Heart left ventricle (tissue), 16 donors: ENCODE measurements around the gene RASD2. TPM values are rescaled to one million over a fixed set of nuclear protein-coding genes. Genes with fewer than 3 reads are reported as not detected.

ENCODE experiments used
- ATAC-seq, 4 donors: fragments of 200-7000 bp; cut with Tn5 transposase; one replicate each; pipeline ENCODE4 v1.9.1; 2020 to 2022; ENCODE audit warnings: moderate library complexity in 4 of 4, mild to moderate bottlenecking in 3 of 4, moderate number of reproducible peaks in 1 of 4
- DNase-seq, 5 donors: peaks; one replicate each; pipeline ENCODE4 v3.0.0-alpha.2; 2020
- H3K27ac ChIP-seq, 12 donors: fragments of 200-600 bp; sonication (generic) in 4 of 12; one replicate each; pipeline versions ENCODE4 v1.5.0 to v1.8.0; 2016 to 2022; ENCODE audit warnings: mild to moderate bottlenecking in 2 of 12
- H3K27me3 ChIP-seq, 9 donors: fragments of 200-600 bp; sonication (generic) in 2 of 9; one replicate each; pipeline versions ENCODE4 v1.5.1 to v1.8.0; 2016 to 2022; ENCODE audit warnings: mild to moderate bottlenecking in 3 of 9
- H3K36me3 ChIP-seq, 9 donors: fragments of 200-600 bp; sonication (generic) in 2 of 9; one replicate each; pipeline versions ENCODE4 v1.5.0 to v1.8.0; 2018 to 2022; ENCODE audit warnings: mild to moderate bottlenecking in 2 of 9
- H3K4me1 ChIP-seq, 12 donors: fragments of 200-600 bp; sonication (generic) in 4 of 12; one replicate each; pipeline versions ENCODE4 v1.5.0 to v1.8.0; 2016 to 2022; ENCODE audit warnings: mild to moderate bottlenecking in 3 of 12
- H3K4me3 ChIP-seq, 12 donors: fragments of 200-600 bp; sonication (generic) in 4 of 12; one replicate each; pipeline versions ENCODE4 v1.5.0 to v1.8.0; 2017 to 2022; ENCODE audit warnings: mild to moderate bottlenecking in 9 of 12, moderate library complexity in 4 of 12
- H3K9me3 ChIP-seq, 12 donors: fragments of 200-600 bp; sonication (generic) in 4 of 12; one replicate each; pipeline versions ENCODE4 v1.5.0 to v1.8.0; 2016 to 2022; ENCODE audit warnings: mild to moderate bottlenecking in 1 of 12
- CTCF ChIP-seq, 12 donors: fragments of 200-600 bp; sonication (generic) in 4 of 12; IDR thresholded peaks; one replicate each; pipeline versions ENCODE4 v1.5.0 to v1.8.0; 2018 to 2022; ENCODE audit warnings: antibody characterized with exemption in 12 of 12, mild to moderate bottlenecking in 5 of 12
- POLR2A ChIP-seq, 2 donors: fragments of 450-650 bp; IDR thresholded peaks; one replicate each; pipeline ENCODE4 v1.6.1; 2017; ENCODE audit warnings: antibody characterized with exemption in 2 of 2, mild to moderate bottlenecking in 2 of 2, moderate library complexity in 2 of 2
- WGBS, 4 donors: extraction: QIAGEN DNeasy Blood & Tissue Kit in 2 of 4; methylation state at CpG; one replicate each; pipeline versions ENCODE4 v1.1.5 to v1.1.7; 2013 to 2018; 5-methylcytosine and 5-hydroxymethylcytosine counted together
- intact Hi-C, 10 donors: fragments of 100-400 bp; cut with DNase I; formaldehyde crosslinking; loops; one replicate each; pipeline versions ENCODE4 v1.11.1 to v1.14.2; 2022
- polyA plus RNA-seq, 2 donors: library from polyadenylated mRNA; stranded (reverse); fragments of 200-250 nt; gene quantifications; one replicate each; pipeline ENCODE4 v1.2.3, GENCODE V29; 2013
- total RNA-seq, 9 donors: library from RNA; depleted of rRNA in 2 of 9; stranded (reverse); fragments of >200 nt in 2 of 9; fragmentation: NEBNext Ultra II Directional in 3 of 9; extraction: Animal tissue kit (Norgen Biotek cat#: 25700) in 3 of 9; gene quantifications; one replicate each; pipeline versions ENCODE4 v1.1.0 to v1.2.4, GENCODE V29; 2016 to 2023
- donor health status: ischemic (EF 13 %, LVEDD 7.1; RV severe dilation, severe dysfunction).
- donor health status: healthy with polysubstance abuse.
- donor health status: DM: no; HTN: yes; CAD: no.
- donor health status: DM: no; HTN: no; CAD: no.
- donor health status: ischemic (EF 25% LVEDD 6.9; RV normal size, moderate dysfunction).
- donor health status: ischemic (EF 25% LVEDD 5.7; RV mildly dilated, moderate dysfunction).
- donor health status: healthy.
- donor health status: DM: yes; HTN: yes; CAD: no.
- donor health status: ischemic (EF 35%, LVEDD 5.7; RV mildly dilated, moderate dysfunction).
- donor health status: nonischemic (EF 11% LVEDD 7.7; RV severe dilation, severe dysfunction).
- donor health status: DM: yes; HTN: yes; CAD: no.
- donor health status: PGD.
- donor health status: ischemic (EF 29% LVEDD 5.4; RV normal size, mild dysfunction).
- donor health status: nonischemic (EF 23%, LVEDD 6.1; RV moderate dilation, normal function).

The RASD2 gene
- total and polyA plus RNA-seq, 11 donors, result 1.4 to 10.5 (median 5.0) TPM

GRCh38 chr22:35593071-35593890 lies 52.6 kb downstream of the RASD2 start:
- no peak for DNase-seq
- Histone ChIP-seq H3K4me1 (peaks cover 0 to 89% (median 31%) of the 10 kb centered on the region in 12 donors), H3K4me3 (no peak overlapping the region), H3K27me3 (no peaks in the 10 kb centered on the region), H3K9me3 (no peaks in the 10 kb centered on the region), H3K27ac (peak overlapping the region; percentile 40 to 93 (median 85)), H3K36me3 (no peaks in the 10 kb centered on the region)
- no peak for TF ChIP-seq POLR2A (IDR thresholded peaks at IDR 0.05)
- no peak for TF ChIP-seq CTCF (IDR thresholded peaks at IDR 0.05)
- ATAC-seq, result no peak
- intact Hi-C loops, result no loop called here
- WGBS, 4 donors, result 24 to 29% (median 26%) methylated on average over 3 of the region's 3 CpGs

- intact Hi-C loops, result no loop called here
- Histone ChIP-seq H3K9me3 (no peaks in the 10 kb centered on the region), H3K4me1 (peaks cover 0 to 87% (median 26%) of the 10 kb centered on the region in 12 donors), H3K27ac (peak overlapping the region in 10 of 12 donors; percentile 40 to 93 (median 88)), H3K36me3 (no peaks in the 10 kb centered on the region), H3K27me3 (no peaks in the 10 kb centered on the region), H3K4me3 (no peak overlapping the region)
- DNase-seq (peak in 1 of 5 donors; percentile 20), ATAC-seq (no peak)
- WGBS, 4 donors, result 53 to 66% (median 62%) methylated on average over 14 of the region's 14 CpGs
- TF ChIP-seq POLR2A (IDR thresholded peaks at IDR 0.05) (no peak), CTCF (IDR thresholded peaks at IDR 0.05) (no peak)
Measured at GRCh38 chr22:35593891-35594470, 53.4 kb downstream of the RASD2 start.

GRCh38 chr22:35594686-35595085 lies 54.1 kb downstream of the RASD2 start:
- intact Hi-C loops, result no loop called here
- whole genome bisulfite sequencing, 4 donors, result 82 to 97% (median 95%) methylated on average over 5 of the region's 5 CpGs
- Histone ChIP-seq H3K4me3 (no peak overlapping the region), H3K27ac (peak overlapping the region in 9 of 12 donors; percentile 62 to 92 (median 87)), H3K27me3 (no peaks in the 10 kb centered on the region), H3K36me3 (no peaks in the 10 kb centered on the region), H3K4me1 (peaks cover 0 to 85% (median 24%) of the 10 kb centered on the region in 12 donors), H3K9me3 (no peaks in the 10 kb centered on the region)
- DNase-seq (peak in 2 of 5 donors; percentile 19 to 42), ATAC-seq (no peak)
- TF ChIP-seq CTCF (IDR thresholded peaks at IDR 0.05) (no peak), POLR2A (IDR thresholded peaks at IDR 0.05) (no peak)

GRCh38 chr22:35596821-35597220 lies 56.2 kb downstream of the RASD2 start:
- peak overlapping the region in 11 of 12 donors; percentile 11 to 92 (median 74) for H3K27ac ChIP-seq
- peak; percentile 66 to 86 (median 78) for ATAC-seq
- H3K36me3 ChIP-seq, result peaks cover 0 to 10% (median 0%) of the 10 kb centered on the region in 9 donors
- TF ChIP-seq POLR2A (IDR thresholded peaks at IDR 0.05) (no peak), CTCF (IDR thresholded peaks at IDR 0.05) (no peak)
- H3K27me3 ChIP-seq, result no peaks in the 10 kb centered on the region
- peaks cover 0 to 78% (median 21%) of the 10 kb centered on the region in 12 donors for H3K4me1 ChIP-seq
- no peak overlapping the region for H3K4me3 ChIP-seq
- intact Hi-C loops, result no loop called here
- DNase-seq, result peak; percentile 69 to 86 (median 76)
- 49 to 59% (median 50%) methylated on average over 7 of the region's 7 CpGs for WGBS, 4 donors
- H3K9me3 ChIP-seq, result no peaks in the 10 kb centered on the region
